HepG2 (cell line): ENCODE results near the gene PKP3. TPM values are rescaled to one million over a fixed set of nuclear protein-coding genes. Genes with fewer than 3 reads are reported as not detected.

Experiments used
- ATF2 ChIP-seq: sonication (generic); formaldehyde crosslinking; IDR thresholded peaks from 2 replicates; pipeline ENCODE4 v1.4.0; 2020; ENCODE audit warnings: missing genetic modification reagents
- HDAC1 ChIP-seq: sonication (generic); formaldehyde crosslinking; IDR thresholded peaks from 2 replicates; pipeline ENCODE4 v1.5.1; 2020; ENCODE audit warnings: mild to moderate bottlenecking, missing genetic modification reagents
- HNRNPUL1 ChIP-seq: fragments of 200-400 bp; formaldehyde crosslinking; IDR thresholded peaks from 2 replicates; pipeline ENCODE4 v1.6.1; 2017; ENCODE audit warnings: low read depth, mild to moderate bottlenecking, low read length, moderate library complexity
- NONO ChIP-seq, 2 experiments: fragments of 450-650 bp in 1 of 2; sonication (generic) in 1 of 2; formaldehyde crosslinking in 1 of 2; IDR thresholded peaks in 1 of 2; conservative IDR thresholded peaks in 1 of 2; 2 replicates each; pipeline versions ENCODE4 v1.6.1 to v1.8.0; 2017 to 2022; ENCODE audit warnings: mild to moderate bottlenecking in 1 of 2, missing genetic modification reagents in 1 of 2, moderate library complexity in 1 of 2
- SRSF1 ChIP-seq: fragments of 200-400 bp; formaldehyde crosslinking; optimal IDR thresholded peaks from 2 replicates; pipeline ENCODE3; 2017; ENCODE audit warnings: mild to moderate bottlenecking, low read depth, low read length, moderate library complexity
- TRIM24 ChIP-seq: sonication (generic); formaldehyde crosslinking; IDR thresholded peaks from 2 replicates; pipeline ENCODE4 v1.8.0; 2022; ENCODE audit warnings: mild to moderate bottlenecking, missing genetic modification reagents
- ZBTB33 ChIP-seq: sonication (generic); formaldehyde crosslinking; IDR thresholded peaks from 2 replicates; pipeline ENCODE4 v1.4.0; 2020; ENCODE audit warnings: missing genetic modification reagents
- ZBTB34 ChIP-seq: sonication (generic); formaldehyde crosslinking; IDR thresholded peaks from 2 replicates; pipeline ENCODE4 v1.8.0; 2022; ENCODE audit warnings: mild to moderate bottlenecking, missing genetic modification reagents
- ZFYVE20 ChIP-seq: sonication (generic); formaldehyde crosslinking; IDR thresholded peaks from 2 replicates; pipeline ENCODE4 v1.8.0; 2023; ENCODE audit warnings: low read depth, mild to moderate bottlenecking, moderate library complexity, missing genetic modification reagents, borderline replicate concordance
- ZNF281 ChIP-seq: sonication (generic); formaldehyde crosslinking; IDR thresholded peaks from 2 replicates; pipeline ENCODE4 v1.4.0; 2020; ENCODE audit warnings: missing genetic modification reagents, borderline replicate concordance
- ZNF383 ChIP-seq: sonication (generic); formaldehyde crosslinking; IDR thresholded peaks from 2 replicates; pipeline ENCODE4 v1.4.0; 2020; ENCODE audit warnings: missing genetic modification reagents, mild to moderate bottlenecking, borderline replicate concordance
- ZNF562 ChIP-seq: sonication (generic); formaldehyde crosslinking; IDR thresholded peaks from 2 replicates; pipeline ENCODE4 v1.8.0; 2022; ENCODE audit warnings: missing genetic modification reagents, borderline replicate concordance
- ZNF704 ChIP-seq: sonication (generic); formaldehyde crosslinking; IDR thresholded peaks from 2 replicates; pipeline ENCODE4 v1.8.1; 2023; ENCODE audit warnings: mild to moderate bottlenecking, inconsistent platforms, moderate library complexity, missing genetic modification reagents, borderline replicate concordance
- polyA plus RNA-seq, 8 experiments: library from polyadenylated mRNA; depleted of rRNA in 3 of 8; stranded (reverse) in 7 of 8; unstranded in 1 of 8; fragments of >200 nt; fragmentation: Illumina TruSeq in 4 of 8; extraction: Trizol in 4 of 8; gene quantifications; 2 replicates each; pipeline versions ENCODE4 v1.2.1 to v1.2.3, GENCODE V29; 2011 to 2016; ENCODE audit warnings: low read depth in 4 of 8, missing spikeins in 1 of 8, mixed read lengths in 1 of 8; ENCODE audit not compliant: insufficient read depth in 1 of 8
- total RNA-seq, 5 experiments: library from RNA; depleted of rRNA; stranded (reverse); fragments of >200 nt; fragmentation: Illumina TruSeq; extraction: Trizol; gene quantifications; 2 replicates each; pipeline ENCODE4 v1.2.3, GENCODE V29; 2016; ENCODE audit warnings: low read depth in 1 of 5
- TF ChIP-seq, protein P1 (sequence below): sonication (generic); formaldehyde crosslinking; IDR thresholded peaks from 2 replicates; pipeline ENCODE4 v1.8.1; 2023; ENCODE audit warnings: mild to moderate bottlenecking, missing genetic modification reagents, borderline replicate concordance
- TF ChIP-seq, protein P2 (sequence below): sonication (generic); formaldehyde crosslinking; IDR thresholded peaks from 2 replicates; pipeline ENCODE4 v1.8.1; 2022; ENCODE audit warnings: mild to moderate bottlenecking, missing genetic modification reagents

The PKP3 gene
- total and polyA plus RNA-seq, 2 of the 13 experiments (the other 11 are each of a cell fraction or from before 2014, with no cell fraction given), result 18.0 to 28.7 TPM

DNA sequence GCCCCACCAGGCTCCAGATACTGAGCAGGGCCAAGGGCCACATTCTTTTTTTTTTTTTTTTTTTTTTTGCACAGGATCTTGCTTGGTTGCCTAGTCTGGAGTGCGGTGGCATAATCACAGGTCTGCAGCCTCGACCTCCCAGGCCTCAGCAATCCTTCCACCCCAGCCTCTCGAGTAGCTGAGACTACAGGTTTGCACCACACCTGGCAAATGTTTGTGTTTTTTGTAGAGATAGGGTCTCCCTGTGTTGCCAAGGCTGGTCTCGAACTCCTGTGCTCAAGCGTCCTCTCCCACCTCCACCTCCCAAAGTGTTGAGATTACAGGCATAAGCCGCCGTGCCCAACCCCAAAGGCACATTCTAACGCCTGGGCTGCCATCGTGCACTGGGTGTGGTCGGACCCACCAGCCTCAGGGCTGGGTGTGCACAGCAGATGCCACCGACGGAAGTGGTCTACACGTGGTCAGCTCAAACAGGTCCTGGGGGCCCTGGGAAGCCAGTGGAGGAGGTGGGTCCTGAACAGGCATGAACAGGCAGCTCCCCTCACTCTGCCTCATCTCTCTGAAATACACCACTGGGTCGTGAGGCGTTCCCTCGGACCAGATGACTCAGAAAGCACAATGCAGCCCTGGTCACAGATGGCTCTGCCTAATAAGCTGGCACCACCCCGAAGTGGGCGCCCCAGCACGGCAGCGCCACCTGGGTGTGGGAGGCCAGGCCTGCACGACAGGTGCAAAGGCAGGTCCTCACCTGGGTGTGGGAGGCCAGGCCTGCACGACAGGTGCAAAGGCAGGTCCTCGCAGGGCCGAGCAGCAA is 29.9 kb upstream of the PKP3 start (continued):
- TF ChIP-seq ZNF383 (CRISPR knock-in tag) (no peak), HDAC1 (no peak), ZFYVE20 (CRISPR knock-in tag) (no peak), NONO (IDR thresholded peaks at IDR 0.05) (no peak), NONO (CRISPR knock-in tag; conservative IDR thresholded peaks at IDR 0.05) (0 out of 2 replicates have a peak, but pooled peaks have one; percentile 58), SRSF1 (no peak), ZNF281 (peak; percentile 42; the same call in 1 of the 2 replicates), ZNF562 (no peak), ZBTB33 (CRISPR knock-in tag) (peak; percentile 71), HNRNPUL1 (no peak), ZNF704 (CRISPR knock-in tag) (no peak), ZBTB34 (CRISPR knock-in tag) (no peak), ATF2 (CRISPR knock-in tag) (no peak), TRIM24 (CRISPR knock-in tag) (no peak)
- TF ChIP-seq, protein P1, sequence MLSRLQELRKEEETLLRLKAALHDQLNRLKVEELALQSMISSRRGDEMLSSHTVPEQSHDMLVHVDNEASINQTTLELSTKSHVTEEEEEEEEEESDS (CRISPR knock-in tag), result no peak
- TF ChIP-seq, protein P2, sequence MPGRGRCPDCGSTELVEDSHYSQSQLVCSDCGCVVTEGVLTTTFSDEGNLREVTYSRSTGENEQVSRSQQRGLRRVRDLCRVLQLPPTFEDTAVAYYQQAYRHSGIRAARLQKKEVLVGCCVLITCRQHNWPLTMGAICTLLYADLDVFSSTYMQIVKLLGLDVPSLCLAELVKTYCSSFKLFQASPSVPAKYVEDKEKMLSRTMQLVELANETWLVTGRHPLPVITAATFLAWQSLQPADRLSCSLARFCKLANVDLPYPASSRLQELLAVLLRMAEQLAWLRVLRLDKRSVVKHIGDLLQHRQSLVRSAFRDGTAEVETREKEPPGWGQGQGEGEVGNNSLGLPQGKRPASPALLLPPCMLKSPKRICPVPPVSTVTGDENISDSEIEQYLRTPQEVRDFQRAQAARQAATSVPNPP (CRISPR knock-in tag), result no peak
